ENCODE data around the gene REEP1.

REEP1 gene

GRCh38 chr2:86309966-86310365 is 27.5 kb downstream of the REEP1 start:
- no peak for TF ChIP-seq CTCF (IDR thresholded peaks at IDR 0.05; ENCODE audit: borderline replicate concordance, insufficient read depth, low read depth, low read length)
- no peak overlapping the region for H3K4me3 ChIP-seq (ENCODE audit: low read depth, low read length)

GRCh38 chr2:86308984-86309695 is 28.3 kb downstream of the REEP1 start:
- no peak overlapping the region for H3K4me3 ChIP-seq (ENCODE audit: low read depth, low read length)
- TF ChIP-seq CTCF (IDR thresholded peaks at IDR 0.05; ENCODE audit: borderline replicate concordance, insufficient read depth, low read depth, low read length), result no peak

- TF ChIP-seq CTCF (IDR thresholded peaks at IDR 0.05; ENCODE audit: borderline replicate concordance, insufficient read depth, low read depth, low read length), result no peak
- no peak overlapping the region for H3K4me3 ChIP-seq (ENCODE audit: low read depth, low read length)
These were observed 29.1 kb downstream of the REEP1 start for GRCh38 chr2:86308356-86308755.

GRCh38 chr2:86307431-86307830 is 30.0 kb downstream of the REEP1 start:
- TF ChIP-seq CTCF (IDR thresholded peaks at IDR 0.05; ENCODE audit: borderline replicate concordance, insufficient read depth, low read depth, low read length), result no peak
- H3K4me3 ChIP-seq (ENCODE audit: low read depth, low read length), result no peak overlapping the region

GRCh38 chr2:86305915-86306254 is 31.5 kb downstream of the REEP1 start:
- no peak overlapping the region for H3K4me3 ChIP-seq (ENCODE audit: low read depth, low read length)
- TF ChIP-seq CTCF (IDR thresholded peaks at IDR 0.05; ENCODE audit: borderline replicate concordance, insufficient read depth, low read depth, low read length), result no peak

- no peak overlapping the region for H3K4me3 ChIP-seq (ENCODE audit: low read depth, low read length)
These were observed 32.1 kb downstream of the REEP1 start for GRCh38 chr2:86305195-86305914.

More at GRCh38 chr2:86305195-86305914, 32.1 kb downstream of the REEP1 start:
- TF ChIP-seq CTCF (IDR thresholded peaks at IDR 0.05; ENCODE audit: borderline replicate concordance, insufficient read depth, low read depth, low read length), result no peak
